ENCODE data around the gene LDAH. TPM values are rescaled to one million over a fixed set of nuclear protein-coding genes. Genes with fewer than 3 reads are reported as not detected.

The LDAH gene
- total RNA-seq, 1 experiment from 2014 or later = 23.2 TPM

GRCh38 chr2:20652141-20652540, 170.8 kb downstream of the LDAH start:
- DNase-seq (ENCODE audit: low read depth) = no peak

- DNase-seq (ENCODE audit: low read depth) = no peak
These were observed 171.2 kb downstream of the LDAH start for GRCh38 chr2:20651731-20652099.

GRCh38 chr2:20650877-20651730, 171.8 kb downstream of the LDAH start, which contains the start of gene HS1BP3:
Gene HS1BP3 (minus strand): TSS chr2:20651098. CDS start chr2:20651063, 35 bp downstream.
- DNase-seq (ENCODE audit: low read depth) = peak; percentile 75

- DNase-seq (ENCODE audit: low read depth) = peak; percentile 46
These were observed 172.5 kb downstream of the LDAH start for GRCh38 chr2:20650393-20650876.

GRCh38 chr2:20649976-20650375, 172.9 kb downstream of the LDAH start:
- no peak for DNase-seq (ENCODE audit: low read depth)

GRCh38 chr2:20649576-20649975, 173.3 kb downstream of the LDAH start:
- DNase-seq (ENCODE audit: low read depth) = peak; percentile 39

GRCh38 chr2:20648831-20649230, 174.1 kb downstream of the LDAH start:
- DNase-seq (ENCODE audit: low read depth) = no peak

- DNase-seq (ENCODE audit: low read depth) = no peak
These were observed 174.7 kb downstream of the LDAH start for GRCh38 chr2:20648206-20648605.

- DNase-seq (ENCODE audit: low read depth) = no peak
These were observed 175.2 kb downstream of the LDAH start for GRCh38 chr2:20647738-20648137.

- DNase-seq (ENCODE audit: low read depth) = no peak
These were observed 175.7 kb downstream of the LDAH start for GRCh38 chr2:20647211-20647610.

- no peak for DNase-seq (ENCODE audit: low read depth)
These were observed 176.5 kb downstream of the LDAH start for GRCh38 chr2:20646446-20646845.

- DNase-seq (ENCODE audit: low read depth) = no peak
These were observed 177.1 kb downstream of the LDAH start for GRCh38 chr2:20645761-20646160.

- no peak for DNase-seq (ENCODE audit: low read depth)
These were observed 177.6 kb downstream of the LDAH start for GRCh38 chr2:20645301-20645701.

GRCh38 chr2:20643826-20644225, 179.1 kb downstream of the LDAH start:
- DNase-seq (ENCODE audit: low read depth) = no peak

GRCh38 chr2:20643060-20643459, 179.8 kb downstream of the LDAH start:
- DNase-seq (ENCODE audit: low read depth) = no peak

- DNase-seq (ENCODE audit: low read depth) = peak; percentile 57
These were observed 180.6 kb downstream of the LDAH start for GRCh38 chr2:20642055-20642971.

GRCh38 chr2:20641123-20641985, 181.5 kb downstream of the LDAH start:
- no peak for DNase-seq (ENCODE audit: low read depth)

- no peak for DNase-seq (ENCODE audit: low read depth)
These were observed 182.3 kb downstream of the LDAH start for GRCh38 chr2:20640411-20641122.

GRCh38 chr2:20638646-20639430, 184.1 kb downstream of the LDAH start:
- DNase-seq (ENCODE audit: low read depth) = no peak

GRCh38 chr2:20638014-20638413, 184.9 kb downstream of the LDAH start:
- no peak for DNase-seq (ENCODE audit: low read depth)

All from RPMI7951 (cell line).